Measurements from ENCODE around the gene PRXL2A.
"Not testable (repeated sequence)": the region's sequence is repeated elsewhere in the genome, so short reads cannot be mapped to it uniquely, and the experiment has no call there.

Gene PRXL2A

GRCh38 chr10:80480373-80480772 is 72.0 kb downstream of the PRXL2A start:
- not testable (repeated sequence) for DNase-seq

DNA sequence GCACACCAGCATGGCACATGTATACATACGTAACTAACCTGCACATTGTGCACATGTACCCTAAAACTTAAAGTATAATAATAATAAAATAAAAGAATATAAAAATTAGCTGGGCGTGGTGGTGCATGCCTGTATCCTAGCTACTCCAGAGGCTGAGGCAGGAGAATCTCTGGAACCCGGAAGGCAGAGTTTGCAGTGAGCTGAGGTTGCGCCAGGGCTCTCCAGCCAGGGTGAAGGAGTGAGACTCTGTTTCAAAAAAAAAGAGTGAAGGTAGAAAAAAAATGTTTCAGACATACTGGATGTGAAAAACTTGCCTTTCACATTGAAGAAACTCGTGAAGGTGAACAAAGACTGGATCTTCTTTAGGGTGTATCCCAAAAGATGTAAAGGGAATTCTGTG is 72.5 kb downstream of the PRXL2A start:
- DNase-seq, result no peak

- no peak for DNase-seq
Observed at GRCh38 chr10:80484243-80484642, 75.9 kb downstream of the PRXL2A start.

GRCh38 chr10:80484676-80485075 is 76.3 kb downstream of the PRXL2A start:
- DNase-seq, result no peak

DNA sequence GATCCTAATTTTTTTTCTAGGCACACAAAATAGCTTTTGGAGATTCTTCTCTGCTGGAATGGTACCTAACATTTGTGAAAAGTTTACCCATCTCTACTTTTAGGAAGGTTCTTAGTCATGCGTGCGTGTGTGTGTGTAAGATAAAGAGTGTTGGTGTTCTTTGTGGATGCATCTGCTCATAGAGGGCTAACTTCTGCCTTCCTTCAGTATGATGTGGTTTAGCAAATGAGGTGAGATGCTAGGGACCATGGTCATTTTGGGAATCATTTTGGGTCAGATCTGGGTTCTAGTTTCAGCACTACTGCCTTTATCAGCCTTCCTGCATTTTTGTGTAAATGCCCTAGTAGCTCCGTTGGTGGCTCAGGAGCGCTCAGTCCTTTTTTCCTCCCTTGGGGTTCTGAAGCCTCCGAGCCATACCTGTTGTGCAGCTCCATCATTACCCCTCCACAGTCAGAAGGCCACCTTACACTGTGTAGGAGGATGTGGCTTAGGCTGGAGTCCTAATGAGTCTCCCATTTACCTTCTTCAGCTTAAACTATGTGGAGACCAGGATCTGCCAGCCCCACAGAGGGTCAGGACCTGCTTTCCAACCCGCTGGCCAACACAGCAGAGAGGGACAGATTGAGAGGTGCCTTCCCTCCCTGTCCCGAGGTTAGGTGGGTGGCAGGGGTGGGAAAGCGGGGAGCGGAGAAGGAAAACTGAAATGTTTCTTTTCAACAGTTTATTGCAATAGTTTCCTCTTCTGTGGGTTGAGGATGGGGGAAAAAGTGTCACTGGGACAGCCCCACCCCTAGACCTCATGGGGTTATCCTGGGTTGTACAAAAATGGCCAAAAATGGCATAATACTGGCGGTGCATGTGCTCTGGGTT is 77.0 kb downstream of the PRXL2A start:
- no peak for DNase-seq

DNA sequence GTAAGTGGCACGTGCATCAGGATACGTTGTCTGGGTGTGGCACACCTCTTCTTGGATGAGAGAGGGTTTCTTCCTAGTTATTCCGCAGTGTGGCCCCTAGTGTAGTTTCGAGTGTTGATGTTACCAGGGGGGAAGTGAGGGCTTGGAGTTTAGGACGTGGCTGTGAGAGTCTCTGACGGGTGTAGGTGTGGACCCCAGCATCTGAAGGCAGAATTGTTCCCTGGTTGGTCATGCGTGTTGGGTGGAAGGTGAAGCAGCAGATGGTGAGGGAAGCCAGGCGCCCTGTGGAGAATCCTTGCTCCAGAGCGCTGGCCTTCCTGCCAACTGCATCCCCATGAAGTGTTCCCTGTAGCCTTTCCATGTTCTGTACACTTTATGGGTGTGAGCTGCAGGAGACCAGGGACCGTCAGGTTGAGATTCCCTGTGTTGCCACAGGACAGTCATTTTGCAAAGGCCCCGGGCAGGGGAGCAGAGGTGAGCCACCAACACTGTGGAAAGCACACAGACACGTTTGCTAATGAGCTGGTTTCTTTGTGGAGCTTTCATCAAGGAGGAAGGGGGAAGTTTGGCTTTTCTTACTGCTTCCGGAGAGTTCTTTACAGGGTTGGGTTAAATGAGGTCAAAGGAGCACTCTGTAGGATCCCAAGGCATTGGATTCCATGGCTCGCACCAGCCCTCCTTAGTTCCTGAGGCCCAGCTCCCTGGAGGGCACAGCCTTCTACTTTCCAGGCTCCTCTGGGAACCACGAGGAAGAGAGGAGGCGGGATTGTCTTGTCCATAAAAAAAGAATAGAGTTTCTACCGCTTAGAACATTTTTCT is 77.8 kb downstream of the PRXL2A start:
- no peak for DNase-seq
